SK-N-SH treated with all-trans-retinoic acid at 6 μM for 48 hours (cell line): Measurements from ENCODE around the gene PCSK2.

Experiments
- ARNTL ChIP-seq: fragments of 450-650 bp; formaldehyde crosslinking; IDR thresholded peaks from 2 replicates; pipeline ENCODE4 v1.5.0; 2020; ENCODE audit warnings: low read depth, mild to moderate bottlenecking, moderate library complexity, borderline replicate concordance
- ESRRG ChIP-seq: fragments of 250-450 bp; sonication (Bioruptor Pico); IDR thresholded peaks from 2 replicates; pipeline ENCODE4 v1.6.1; 2021; ENCODE audit warnings: mild to moderate bottlenecking
- OSR1 ChIP-seq: fragments of 250-450 bp; sonication (Bioruptor Pico); IDR thresholded peaks from 2 replicates; pipeline ENCODE4 v1.8.0; 2022; ENCODE audit warnings: moderate library complexity, mild to moderate bottlenecking, inconsistent platforms
- RARB ChIP-seq: fragments of 250-450 bp; sonication (Bioruptor Pico); IDR thresholded peaks from 2 replicates; pipeline ENCODE4 v1.8.0; 2021; ENCODE audit warnings: mild to moderate bottlenecking, moderate library complexity
- SNAI2 ChIP-seq: fragments of 250-450 bp; sonication (Bioruptor Pico); IDR thresholded peaks from 2 replicates; pipeline ENCODE4 v1.5.0; 2020; ENCODE audit warnings: mild to moderate bottlenecking, moderate library complexity
- TCF4 ChIP-seq: fragments of 250-450 bp; sonication (Bioruptor Pico); IDR thresholded peaks from 2 replicates; pipeline ENCODE4 v1.8.0; 2021; ENCODE audit warnings: mild to moderate bottlenecking, moderate library complexity, borderline replicate concordance
- TOX ChIP-seq: fragments of 250-450 bp; sonication (Bioruptor Pico); IDR thresholded peaks from 2 replicates; pipeline ENCODE4 v1.8.0; 2021; ENCODE audit warnings: mild to moderate bottlenecking, moderate library complexity, borderline replicate concordance
- ZC3H10 ChIP-seq: fragments of 250-450 bp; sonication (Bioruptor Pico); IDR thresholded peaks from 2 replicates; pipeline ENCODE4 v1.5.1; 2021; ENCODE audit warnings: mild to moderate bottlenecking, moderate library complexity
- ZFP30 ChIP-seq: fragments of 450-650 bp; formaldehyde crosslinking; IDR thresholded peaks from 2 replicates; pipeline ENCODE4 v1.5.0; 2022; ENCODE audit warnings: mild to moderate bottlenecking, moderate library complexity
- ZNF565 ChIP-seq: fragments of 450-650 bp; formaldehyde crosslinking; conservative IDR thresholded peaks from 2 replicates; pipeline ENCODE4 v1.5.0; 2020; ENCODE audit warnings: low read depth, mild to moderate bottlenecking, moderate library complexity
- ZNF70 ChIP-seq: fragments of 450-650 bp; formaldehyde crosslinking; IDR thresholded peaks from 2 replicates; pipeline ENCODE4 v1.5.0; 2020; ENCODE audit warnings: mild to moderate bottlenecking, moderate library complexity
- TF ChIP-seq, protein P1 (sequence below): fragments of 250-450 bp; sonication (Bioruptor Pico); IDR thresholded peaks from 2 replicates; pipeline ENCODE4 v1.8.0; 2020; ENCODE audit warnings: mild to moderate bottlenecking, moderate library complexity, borderline replicate concordance

DNA sequence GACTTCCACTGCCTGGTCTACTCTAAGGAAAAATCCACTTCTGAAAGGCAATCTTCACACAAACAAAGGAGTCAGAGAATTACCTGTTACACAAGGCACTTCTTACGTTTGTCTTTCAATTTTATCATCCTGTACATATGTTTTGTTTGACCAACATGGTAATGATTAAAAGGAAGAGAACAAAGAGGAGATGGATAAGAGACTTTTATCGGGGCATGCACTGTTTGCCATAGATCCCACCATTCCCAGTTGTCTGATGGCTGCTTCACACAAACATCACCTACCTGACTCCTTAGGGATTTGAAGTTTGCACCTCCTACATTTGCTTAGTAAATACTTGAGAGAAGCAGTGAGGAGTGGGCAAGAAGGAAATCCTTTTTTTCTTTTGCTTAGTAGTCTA is 217.3 kb downstream of the PCSK2 start:
- no peak for TF ChIP-seq ZC3H10 (CRISPR knock-in tag)
- TF ChIP-seq ZFP30 (CRISPR knock-in tag), result no peak
- TF ChIP-seq ARNTL (CRISPR knock-in tag), result no peak
- TF ChIP-seq ZNF70 (CRISPR knock-in tag), result no peak
- TF ChIP-seq SNAI2, result no peak
- no peak for TF ChIP-seq TCF4 (CRISPR knock-in tag)
- TF ChIP-seq, protein P1, sequence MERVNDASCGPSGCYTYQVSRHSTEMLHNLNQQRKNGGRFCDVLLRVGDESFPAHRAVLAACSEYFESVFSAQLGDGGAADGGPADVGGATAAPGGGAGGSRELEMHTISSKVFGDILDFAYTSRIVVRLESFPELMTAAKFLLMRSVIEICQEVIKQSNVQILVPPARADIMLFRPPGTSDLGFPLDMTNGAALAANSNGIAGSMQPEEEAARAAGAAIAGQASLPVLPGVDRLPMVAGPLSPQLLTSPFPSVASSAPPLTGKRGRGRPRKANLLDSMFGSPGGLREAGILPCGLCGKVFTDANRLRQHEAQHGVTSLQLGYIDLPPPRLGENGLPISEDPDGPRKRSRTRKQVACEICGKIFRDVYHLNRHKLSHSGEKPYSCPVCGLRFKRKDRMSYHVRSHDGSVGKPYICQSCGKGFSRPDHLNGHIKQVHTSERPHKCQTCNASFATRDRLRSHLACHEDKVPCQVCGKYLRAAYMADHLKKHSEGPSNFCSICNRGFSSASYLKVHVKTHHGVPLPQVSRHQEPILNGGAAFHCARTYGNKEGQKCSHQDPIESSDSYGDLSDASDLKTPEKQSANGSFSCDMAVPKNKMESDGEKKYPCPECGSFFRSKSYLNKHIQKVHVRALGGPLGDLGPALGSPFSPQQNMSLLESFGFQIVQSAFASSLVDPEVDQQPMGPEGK (CRISPR knock-in tag), result no peak
- TF ChIP-seq ESRRG (CRISPR knock-in tag), result no peak
- no peak for TF ChIP-seq RARB (CRISPR knock-in tag)
- TF ChIP-seq OSR1 (CRISPR knock-in tag), result no peak
- no peak for TF ChIP-seq ZNF565 (CRISPR knock-in tag)
- TF ChIP-seq TOX (CRISPR knock-in tag), result no peak
